ENCODE data around the gene KRTAP3-3.
"Not testable (repeated sequence)": the region's sequence is repeated elsewhere in the genome, so short reads cannot be mapped to it uniquely, and the experiment has no call there.

KRTAP3-3 gene

DNA sequence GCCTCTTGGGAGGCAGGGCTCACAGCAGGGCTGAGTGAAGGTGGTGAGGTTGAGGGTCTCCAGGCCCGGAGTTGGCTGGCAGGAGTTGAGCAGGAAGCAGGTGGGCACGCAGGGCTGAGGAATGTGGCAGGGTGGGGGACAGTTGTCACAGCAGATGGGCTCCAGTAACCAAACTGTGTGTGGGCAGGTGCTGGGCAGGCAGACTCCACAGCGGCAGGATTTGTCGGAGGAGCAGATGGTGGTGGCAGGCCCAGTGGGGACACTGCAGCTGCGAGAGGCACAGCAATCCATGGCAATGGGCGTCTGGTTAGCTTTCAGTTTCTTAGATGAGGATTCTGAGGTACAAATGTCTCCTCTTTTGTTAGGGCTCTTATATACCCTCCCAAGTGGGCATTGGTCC, 5.6 kb upstream of the KRTAP3-3 start, which contains the start of gene KRTAP3-2:
Gene KRTAP3-2, minus strand, starts transcription at position 344 of the 400 bp plus-strand sequence. Its CDS starts 53 bp downstream, at position 291.
- not testable (repeated sequence) for H3K4ac ChIP-seq (ENCODE audit: low read depth, low read length); H3K14ac ChIP-seq (ENCODE audit: low read length); H3K79me2 ChIP-seq (ENCODE audit: control insufficient read depth, insufficient read depth, low read length, poor library complexity); H4K12ac ChIP-seq (ENCODE audit: low read depth, low read length); H3K27ac ChIP-seq (ENCODE audit: low read depth, low read length); H3K18ac ChIP-seq (ENCODE audit: low read length); H3K9me3 ChIP-seq (ENCODE audit: insufficient read depth, low read depth, low read length); H2BK5ac ChIP-seq (ENCODE audit: low read depth, low read length, poor library complexity); H3K36me3 ChIP-seq (ENCODE audit: control insufficient read depth in 1 of 2, insufficient read depth in 2 of 2, low read length in 2 of 2); H3K4me2 ChIP-seq (ENCODE audit: low read length); H4K91ac ChIP-seq (ENCODE audit: low read depth, low read length); H3K27me3 ChIP-seq (ENCODE audit: insufficient read depth, low read length); H3K4me3 ChIP-seq (ENCODE audit: low read depth, low read length); H2AFZ ChIP-seq (ENCODE audit: insufficient read depth, low read length, poor library complexity); H2AK5ac ChIP-seq (ENCODE audit: low read length); H2BK12ac ChIP-seq (ENCODE audit: low read length); H4K8ac ChIP-seq (ENCODE audit: low read depth, low read length); H3K23ac ChIP-seq (ENCODE audit: low read length); H3K79me1 ChIP-seq (ENCODE audit: low read length); H3K9ac ChIP-seq (ENCODE audit: low read length); H3K4me1 ChIP-seq (ENCODE audit: control insufficient read depth in 1 of 2, insufficient read depth in 2 of 2, low read length in 2 of 2); DNase-seq; H2BK120ac ChIP-seq (ENCODE audit: insufficient read depth, low read length, poor library complexity)
- no CpG with 5 or more reads among the region's 6 CpGs for WGBS (ENCODE audit: extremely low coverage, insufficient coverage, insufficient read length)

DNA sequence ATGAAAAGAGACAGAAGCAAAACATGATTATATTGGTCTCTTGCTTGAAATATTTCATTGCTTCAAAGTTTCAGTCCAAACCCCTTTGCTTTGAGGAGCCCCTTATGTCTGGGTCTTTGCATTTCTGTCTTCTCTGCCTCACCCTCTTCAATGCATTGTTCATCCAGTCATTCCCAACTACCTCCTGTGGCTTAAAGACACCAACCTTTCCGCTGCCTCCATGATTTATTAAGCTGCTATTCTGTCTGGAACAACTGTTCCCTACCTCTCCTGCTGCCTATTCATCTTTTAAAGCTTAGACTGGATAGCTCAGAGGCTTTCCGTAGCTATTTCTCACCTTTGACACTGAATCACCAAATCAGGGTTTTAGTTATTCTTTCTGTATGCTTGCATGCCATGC, 3.4 kb upstream of the KRTAP3-3 start:
- H3K4me1 ChIP-seq (ENCODE audit: control insufficient read depth in 1 of 2, insufficient read depth in 2 of 2, low read length in 2 of 2), result no peaks in the 10 kb centered on the region
- no peak overlapping the region for H2BK120ac ChIP-seq (ENCODE audit: insufficient read depth, low read length, poor library complexity)
- H2AFZ ChIP-seq (ENCODE audit: insufficient read depth, low read length, poor library complexity), result no peak overlapping the region
- H4K91ac ChIP-seq (ENCODE audit: low read depth, low read length), result no peak overlapping the region
- H3K23ac ChIP-seq (ENCODE audit: low read length), result no peak overlapping the region
- H3K9me3 ChIP-seq (ENCODE audit: insufficient read depth, low read depth, low read length), result no peaks in the 10 kb centered on the region
- DNase-seq, result no peak
- H4K12ac ChIP-seq (ENCODE audit: low read depth, low read length), result no peak overlapping the region
- no peak overlapping the region for H3K4me3 ChIP-seq (ENCODE audit: low read depth, low read length)
- H3K18ac ChIP-seq (ENCODE audit: low read length), result no peak overlapping the region
- H3K27me3 ChIP-seq (ENCODE audit: insufficient read depth, low read length), result no peaks in the 10 kb centered on the region
- H3K79me1 ChIP-seq (ENCODE audit: low read length), result no peaks in the 10 kb centered on the region
- H2AK5ac ChIP-seq (ENCODE audit: low read length), result no peak overlapping the region
- no peak overlapping the region for H3K27ac ChIP-seq (ENCODE audit: low read depth, low read length)
- H3K4me2 ChIP-seq (ENCODE audit: low read length), result no peak overlapping the region
- no peak overlapping the region for H4K8ac ChIP-seq (ENCODE audit: low read depth, low read length)
- H3K14ac ChIP-seq (ENCODE audit: low read length), result no peak overlapping the region
- H3K79me2 ChIP-seq (ENCODE audit: control insufficient read depth, insufficient read depth, low read length, poor library complexity), result no peaks in the 10 kb centered on the region
- no peak overlapping the region for H3K9ac ChIP-seq (ENCODE audit: low read length)
- no peaks in the 10 kb centered on the region for H3K36me3 ChIP-seq (ENCODE audit: control insufficient read depth in 1 of 2, insufficient read depth in 2 of 2, low read length in 2 of 2)
- WGBS (ENCODE audit: extremely low coverage, insufficient coverage, insufficient read length), result no CpG with 5 or more reads among the region's 2 CpGs
- no peak overlapping the region for H2BK5ac ChIP-seq (ENCODE audit: low read depth, low read length, poor library complexity)
- no peak overlapping the region for H2BK12ac ChIP-seq (ENCODE audit: low read length)
- no peak overlapping the region for H3K4ac ChIP-seq (ENCODE audit: low read depth, low read length)

DNA sequence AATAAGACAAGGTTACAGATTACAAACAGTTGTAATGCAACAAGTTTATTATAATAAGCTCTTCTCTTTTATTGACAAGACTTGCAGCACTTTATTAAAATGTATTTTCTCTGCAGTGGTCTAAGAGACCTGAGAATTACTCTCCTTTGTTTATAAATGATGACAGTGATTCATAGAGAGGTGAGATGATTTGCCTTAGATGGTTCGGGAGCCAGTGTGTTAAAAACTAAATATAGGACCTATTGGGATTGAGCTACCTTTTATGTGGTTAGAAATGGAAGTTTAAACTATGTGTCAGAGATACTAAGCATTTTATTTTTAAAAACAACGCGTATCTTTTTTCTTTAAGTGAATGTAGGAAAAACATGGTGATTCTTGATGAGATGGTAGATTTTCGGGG, 2.9 kb upstream of the KRTAP3-3 start:
- Histone ChIP-seq H3K23ac (ENCODE audit: low read length) (no peak overlapping the region), H3K36me3 (ENCODE audit: control insufficient read depth in 1 of 2, insufficient read depth in 2 of 2, low read length in 2 of 2) (no peaks in the 10 kb centered on the region), H3K27me3 (ENCODE audit: insufficient read depth, low read length) (no peaks in the 10 kb centered on the region), H3K4ac (ENCODE audit: low read depth, low read length) (no peak overlapping the region), H2AK5ac (ENCODE audit: low read length) (no peak overlapping the region), H2BK12ac (ENCODE audit: low read length) (no peak overlapping the region), H3K14ac (ENCODE audit: low read length) (no peak overlapping the region), H2BK120ac (ENCODE audit: insufficient read depth, low read length, poor library complexity) (no peak overlapping the region), H3K4me2 (ENCODE audit: low read length) (no peak overlapping the region), H3K9me3 (ENCODE audit: insufficient read depth, low read depth, low read length) (no peaks in the 10 kb centered on the region), H4K8ac (ENCODE audit: low read depth, low read length) (no peak overlapping the region), H3K9ac (ENCODE audit: low read length) (no peak overlapping the region), H3K18ac (ENCODE audit: low read length) (no peak overlapping the region), H3K79me1 (ENCODE audit: low read length) (no peaks in the 10 kb centered on the region), H3K4me3 (ENCODE audit: low read depth, low read length) (no peak overlapping the region), H4K12ac (ENCODE audit: low read depth, low read length) (no peak overlapping the region), H3K79me2 (ENCODE audit: control insufficient read depth, insufficient read depth, low read length, poor library complexity) (no peaks in the 10 kb centered on the region), H3K27ac (ENCODE audit: low read depth, low read length) (no peak overlapping the region), H2AFZ (ENCODE audit: insufficient read depth, low read length, poor library complexity) (no peak overlapping the region), H3K4me1 (ENCODE audit: control insufficient read depth in 1 of 2, insufficient read depth in 2 of 2, low read length in 2 of 2) (no peaks in the 10 kb centered on the region), H2BK5ac (ENCODE audit: low read depth, low read length, poor library complexity) (no peak overlapping the region), H4K91ac (ENCODE audit: low read depth, low read length) (no peak overlapping the region)
- no CpG with 5 or more reads among the region's 4 CpGs for WGBS (ENCODE audit: extremely low coverage, insufficient coverage, insufficient read length)
- DNase-seq, result no peak

DNA sequence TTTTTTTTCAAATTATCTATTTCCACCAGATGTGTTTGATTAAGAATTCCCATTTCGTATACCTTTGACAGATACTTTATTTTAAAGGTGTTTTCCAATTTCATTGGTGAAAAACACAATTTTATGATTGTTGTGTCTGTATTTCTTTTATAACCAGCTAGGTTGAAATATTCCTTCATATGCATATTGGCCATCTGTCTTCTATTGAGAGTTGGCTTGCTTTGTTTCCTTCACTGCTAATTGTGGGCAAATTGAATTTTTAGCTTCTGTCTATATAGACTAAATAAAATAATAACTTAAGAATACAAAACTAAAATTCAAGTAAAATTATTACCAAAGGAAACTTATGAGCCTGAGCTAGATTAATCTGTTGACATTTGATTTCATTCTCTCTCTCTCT, 1.2 kb upstream of the KRTAP3-3 start:
- Histone ChIP-seq H4K12ac (ENCODE audit: low read depth, low read length) (no peak overlapping the region), H2BK12ac (ENCODE audit: low read length) (no peak overlapping the region), H2AFZ (ENCODE audit: insufficient read depth, low read length, poor library complexity) (no peak overlapping the region), H2BK5ac (ENCODE audit: low read depth, low read length, poor library complexity) (no peak overlapping the region), H3K36me3 (ENCODE audit: control insufficient read depth in 1 of 2, insufficient read depth in 2 of 2, low read length in 2 of 2) (no peaks in the 10 kb centered on the region), H3K14ac (ENCODE audit: low read length) (no peak overlapping the region), H2BK120ac (ENCODE audit: insufficient read depth, low read length, poor library complexity) (no peak overlapping the region), H3K27ac (ENCODE audit: low read depth, low read length) (no peak overlapping the region), H3K9me3 (ENCODE audit: insufficient read depth, low read depth, low read length) (no peaks in the 10 kb centered on the region), H3K79me1 (ENCODE audit: low read length) (no peaks in the 10 kb centered on the region), H3K4me2 (ENCODE audit: low read length) (no peak overlapping the region), H4K8ac (ENCODE audit: low read depth, low read length) (no peak overlapping the region), H3K23ac (ENCODE audit: low read length) (no peak overlapping the region), H3K4me1 (ENCODE audit: control insufficient read depth in 1 of 2, insufficient read depth in 2 of 2, low read length in 2 of 2) (no peaks in the 10 kb centered on the region), H3K27me3 (ENCODE audit: insufficient read depth, low read length) (no peaks in the 10 kb centered on the region), H4K91ac (ENCODE audit: low read depth, low read length) (no peak overlapping the region), H2AK5ac (ENCODE audit: low read length) (no peak overlapping the region), H3K79me2 (ENCODE audit: control insufficient read depth, insufficient read depth, low read length, poor library complexity) (no peaks in the 10 kb centered on the region), H3K4ac (ENCODE audit: low read depth, low read length) (no peak overlapping the region), H3K18ac (ENCODE audit: low read length) (no peak overlapping the region), H3K9ac (ENCODE audit: low read length) (no peak overlapping the region), H3K4me3 (ENCODE audit: low read depth, low read length) (no peak overlapping the region)
- WGBS (ENCODE audit: extremely low coverage, insufficient coverage, insufficient read length), result no CpG with 5 or more reads among the region's 1 CpG
- no peak for DNase-seq

All from trophoblast cell (in vitro differentiated cells and primary cell).